ENCODE results near the gene ARFGAP1.

Gene ARFGAP1

GRCh38 chr20:63288581-63289251, 16.1 kb downstream of the ARFGAP1 start:
- DNase-seq: no peak
- H3K4me1 ChIP-seq: no peaks in the 10 kb centered on the region
- no peak overlapping the region for H3K4me3 ChIP-seq (ENCODE audit: low read depth, low read length)
- H3K9me3 ChIP-seq: no peaks in the 10 kb centered on the region
- H3K36me3 ChIP-seq: peaks cover 26% of the 10 kb centered on the region
- no peak for TF ChIP-seq CTCF (IDR thresholded peaks at IDR 0.05; ENCODE audit: low read depth, low read length)
- no peaks in the 10 kb centered on the region for H3K27me3 ChIP-seq

GRCh38 chr20:63289311-63290135, 16.9 kb downstream of the ARFGAP1 start:
- H3K9me3 ChIP-seq: no peaks in the 10 kb centered on the region
- TF ChIP-seq CTCF (IDR thresholded peaks at IDR 0.05; ENCODE audit: low read depth, low read length): no peak
- no peaks in the 10 kb centered on the region for H3K4me1 ChIP-seq
- no peaks in the 10 kb centered on the region for H3K27me3 ChIP-seq
- no peak overlapping the region for H3K4me3 ChIP-seq (ENCODE audit: low read depth, low read length)
- H3K36me3 ChIP-seq: peaks cover 25% of the 10 kb centered on the region
- DNase-seq: no peak

GRCh38 chr20:63290136-63290676, 17.6 kb downstream of the ARFGAP1 start:
- DNase-seq: no peak
- no peak for TF ChIP-seq CTCF (IDR thresholded peaks at IDR 0.05; ENCODE audit: low read depth, low read length)
- Histone ChIP-seq H3K4me3 (ENCODE audit: low read depth, low read length) (no peak overlapping the region), H3K4me1 (no peaks in the 10 kb centered on the region), H3K27me3 (no peaks in the 10 kb centered on the region), H3K9me3 (no peaks in the 10 kb centered on the region), H3K36me3 (peaks cover 22% of the 10 kb centered on the region)

- DNase-seq: peak; percentile 76
- Histone ChIP-seq H3K9me3 (no peaks in the 10 kb centered on the region), H3K27me3 (no peaks in the 10 kb centered on the region), H3K4me1 (no peaks in the 10 kb centered on the region), H3K4me3 (ENCODE audit: low read depth, low read length) (no peak overlapping the region), H3K36me3 (peaks cover 18% of the 10 kb centered on the region)
- TF ChIP-seq CTCF (IDR thresholded peaks at IDR 0.05; ENCODE audit: low read depth, low read length): peak; percentile 51
Measured at GRCh38 chr20:63290677-63291472, 18.3 kb downstream of the ARFGAP1 start.

GRCh38 chr20:63291811-63292210, 19.2 kb downstream of the ARFGAP1 start:
- Histone ChIP-seq H3K36me3 (peaks cover 18% of the 10 kb centered on the region), H3K4me3 (ENCODE audit: low read depth, low read length) (no peak overlapping the region), H3K4me1 (no peaks in the 10 kb centered on the region), H3K27me3 (no peaks in the 10 kb centered on the region), H3K9me3 (no peaks in the 10 kb centered on the region)
- no peak for DNase-seq
- TF ChIP-seq CTCF (IDR thresholded peaks at IDR 0.05; ENCODE audit: low read depth, low read length): no peak

Data from BE2C (cell line).